ENCODE results near the gene TBC1D9.

DNA sequence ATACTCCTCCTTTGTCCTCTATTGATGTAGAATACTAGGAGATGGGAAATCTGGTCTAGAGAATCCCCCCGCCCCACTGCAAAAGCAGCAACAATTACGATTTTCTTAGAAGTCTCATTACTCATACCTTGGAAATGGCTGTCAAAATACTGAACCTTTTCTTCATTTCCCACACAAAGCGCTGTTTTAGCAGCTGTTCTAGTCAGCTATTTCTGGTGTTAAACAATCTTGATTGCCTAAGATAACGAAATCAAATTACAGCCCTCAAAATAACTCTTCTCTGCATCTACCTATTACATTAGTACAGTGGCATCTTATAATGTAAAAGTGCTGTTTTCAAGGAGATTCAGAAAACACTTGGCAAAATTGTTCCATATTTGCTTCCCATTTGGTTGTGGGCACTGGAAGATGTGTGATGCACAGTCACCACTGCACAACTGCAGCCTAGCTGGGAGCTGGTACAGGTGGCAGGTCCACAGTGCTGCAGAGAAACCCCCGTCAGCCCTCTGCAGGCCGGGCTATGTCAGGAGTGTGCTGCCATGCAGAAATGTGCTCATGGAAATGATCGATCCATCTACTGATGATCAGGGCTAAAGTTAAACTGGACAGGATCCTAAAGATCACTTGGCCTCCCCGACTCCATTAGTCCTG, 50.4 kb downstream of the TBC1D9 start:
- TF ChIP-seq, protein P1, sequence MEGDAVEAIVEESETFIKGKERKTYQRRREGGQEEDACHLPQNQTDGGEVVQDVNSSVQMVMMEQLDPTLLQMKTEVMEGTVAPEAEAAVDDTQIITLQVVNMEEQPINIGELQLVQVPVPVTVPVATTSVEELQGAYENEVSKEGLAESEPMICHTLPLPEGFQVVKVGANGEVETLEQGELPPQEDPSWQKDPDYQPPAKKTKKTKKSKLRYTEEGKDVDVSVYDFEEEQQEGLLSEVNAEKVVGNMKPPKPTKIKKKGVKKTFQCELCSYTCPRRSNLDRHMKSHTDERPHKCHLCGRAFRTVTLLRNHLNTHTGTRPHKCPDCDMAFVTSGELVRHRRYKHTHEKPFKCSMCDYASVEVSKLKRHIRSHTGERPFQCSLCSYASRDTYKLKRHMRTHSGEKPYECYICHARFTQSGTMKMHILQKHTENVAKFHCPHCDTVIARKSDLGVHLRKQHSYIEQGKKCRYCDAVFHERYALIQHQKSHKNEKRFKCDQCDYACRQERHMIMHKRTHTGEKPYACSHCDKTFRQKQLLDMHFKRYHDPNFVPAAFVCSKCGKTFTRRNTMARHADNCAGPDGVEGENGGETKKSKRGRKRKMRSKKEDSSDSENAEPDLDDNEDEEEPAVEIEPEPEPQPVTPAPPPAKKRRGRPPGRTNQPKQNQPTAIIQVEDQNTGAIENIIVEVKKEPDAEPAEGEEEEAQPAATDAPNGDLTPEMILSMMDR (conservative IDR thresholded peaks at IDR 0.05 in 1 of 2, IDR thresholded peaks at IDR 0.05 in 1 of 2; ENCODE audit: extremely low read depth in 1 of 2, insufficient read depth in 1 of 2, low read depth in 1 of 2, low read length in 2 of 2): no peak
- TF ChIP-seq EZH2 (IDR thresholded peaks at IDR 0.05; ENCODE audit: borderline replicate concordance, low read length): no peak
